HCT116 (cell line): ENCODE measurements around the gene ERICH3. TPM values are rescaled to one million over a fixed set of nuclear protein-coding genes. Genes with fewer than 3 reads are reported as not detected.

Source experiments
- CTCF ChIP-seq, 3 experiments: fragments of 200-600 bp in 1 of 3; sonication (generic) in 1 of 3; IDR thresholded peaks in 2 of 3; conservative IDR thresholded peaks in 1 of 3; 2 replicates each; pipeline ENCODE4 v1.5.1; 2012 to 2017; ENCODE audit warnings: low read depth in 2 of 3, low read length in 2 of 3, antibody characterized with exemption in 1 of 3, borderline replicate concordance in 1 of 3, control low read depth in 1 of 3, mild to moderate bottlenecking in 1 of 3, mixed read lengths in 1 of 3, mixed run types in 1 of 3, moderate library complexity in 1 of 3; ENCODE audit not compliant: insufficient read depth in 1 of 3
- EGR1 ChIP-seq: IDR thresholded peaks from 2 replicates; pipeline ENCODE4 v1.6.1; 2012; ENCODE audit warnings: low read depth
- EZH2 ChIP-seq: fragments of 200-600 bp; sonication (generic); IDR thresholded peaks from 2 replicates; pipeline ENCODE4 v1.6.1; 2017; ENCODE audit warnings: antibody characterized with exemption, mixed run types
- EZH2phosphoT487 ChIP-seq: fragments of 200-600 bp; IDR thresholded peaks from 2 replicates; pipeline ENCODE4 v1.6.1; 2018; ENCODE audit warnings: antibody characterized with exemption, borderline replicate concordance
- JUND ChIP-seq: IDR thresholded peaks from 2 replicates; pipeline ENCODE4 v1.6.1; 2012
- MAX ChIP-seq: IDR thresholded peaks from 2 replicates; pipeline ENCODE4 v1.6.1; 2012
- POLR2A ChIP-seq: IDR thresholded peaks from 2 replicates; pipeline ENCODE4 v1.7.0; 2011; ENCODE audit warnings: borderline replicate concordance; ENCODE audit not compliant: insufficient read depth, insufficient read length; ENCODE audit errors: extremely low read depth
- RAD21 ChIP-seq: IDR thresholded peaks from 2 replicates; pipeline ENCODE4 v1.6.1; 2012; ENCODE audit warnings: low read depth, mild to moderate bottlenecking
- YY1 ChIP-seq: IDR thresholded peaks from 2 replicates; pipeline ENCODE4 v1.6.1; 2011; ENCODE audit warnings: low read length, low read depth, moderate library complexity, mild to moderate bottlenecking; ENCODE audit not compliant: insufficient replicate concordance; ENCODE audit errors: extremely low read depth
- ZFX ChIP-seq: fragments of 450-650 bp; IDR thresholded peaks from 2 replicates; pipeline ENCODE4 v1.6.1; 2017
- ZNF274 ChIP-seq: fragments of 200-500 bp; sonication (Bioruptor generic); IDR thresholded peaks from 2 replicates; pipeline ENCODE4 v1.6.1; 2014; ENCODE audit warnings: mild to moderate bottlenecking, low read depth, low read length, inconsistent platforms
- total RNA-seq: library from RNA; stranded (reverse); gene quantifications from one replicate; pipeline ENCODE4 v1.2.1, GENCODE V29; 2021; ENCODE audit not compliant: unreplicated experiment
- TF ChIP-seq, protein P1 (sequence below): IDR thresholded peaks from 2 replicates; pipeline ENCODE4 v1.6.1; 2012; ENCODE audit warnings: low read depth

Gene ERICH3
- total RNA-seq, 1 experiment from 2014 or later: not detected

GRCh38 chr1:74715806-74716205 lies 42.2 kb upstream of the ERICH3 start (continued):
- TF ChIP-seq, protein P1, sequence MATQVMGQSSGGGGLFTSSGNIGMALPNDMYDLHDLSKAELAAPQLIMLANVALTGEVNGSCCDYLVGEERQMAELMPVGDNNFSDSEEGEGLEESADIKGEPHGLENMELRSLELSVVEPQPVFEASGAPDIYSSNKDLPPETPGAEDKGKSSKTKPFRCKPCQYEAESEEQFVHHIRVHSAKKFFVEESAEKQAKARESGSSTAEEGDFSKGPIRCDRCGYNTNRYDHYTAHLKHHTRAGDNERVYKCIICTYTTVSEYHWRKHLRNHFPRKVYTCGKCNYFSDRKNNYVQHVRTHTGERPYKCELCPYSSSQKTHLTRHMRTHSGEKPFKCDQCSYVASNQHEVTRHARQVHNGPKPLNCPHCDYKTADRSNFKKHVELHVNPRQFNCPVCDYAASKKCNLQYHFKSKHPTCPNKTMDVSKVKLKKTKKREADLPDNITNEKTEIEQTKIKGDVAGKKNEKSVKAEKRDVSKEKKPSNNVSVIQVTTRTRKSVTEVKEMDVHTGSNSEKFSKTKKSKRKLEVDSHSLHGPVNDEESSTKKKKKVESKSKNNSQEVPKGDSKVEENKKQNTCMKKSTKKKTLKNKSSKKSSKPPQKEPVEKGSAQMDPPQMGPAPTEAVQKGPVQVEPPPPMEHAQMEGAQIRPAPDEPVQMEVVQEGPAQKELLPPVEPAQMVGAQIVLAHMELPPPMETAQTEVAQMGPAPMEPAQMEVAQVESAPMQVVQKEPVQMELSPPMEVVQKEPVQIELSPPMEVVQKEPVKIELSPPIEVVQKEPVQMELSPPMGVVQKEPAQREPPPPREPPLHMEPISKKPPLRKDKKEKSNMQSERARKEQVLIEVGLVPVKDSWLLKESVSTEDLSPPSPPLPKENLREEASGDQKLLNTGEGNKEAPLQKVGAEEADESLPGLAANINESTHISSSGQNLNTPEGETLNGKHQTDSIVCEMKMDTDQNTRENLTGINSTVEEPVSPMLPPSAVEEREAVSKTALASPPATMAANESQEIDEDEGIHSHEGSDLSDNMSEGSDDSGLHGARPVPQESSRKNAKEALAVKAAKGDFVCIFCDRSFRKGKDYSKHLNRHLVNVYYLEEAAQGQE: no peak
- TF ChIP-seq EZH2 (no peak), RAD21 (no peak), ZFX (no peak), MAX (no peak), POLR2A (no peak), ZNF274 (no peak), EGR1 (no peak), EZH2phosphoT487 (no peak), YY1 (no peak), CTCF (IDR thresholded peaks at IDR 0.05 in 2 of 3, conservative IDR thresholded peaks at IDR 0.05 in 1 of 3; ENCODE audit: borderline replicate concordance in 1 of 3, insufficient read depth in 1 of 3, low read depth in 2 of 3, low read length in 2 of 3) (no peak), JUND (no peak)
- TF ChIP-seq, all 23 proteins: peak for 0
